Measurements from ENCODE around the gene SV2C.
"Not testable (repeated sequence)": the region's sequence is repeated elsewhere in the genome, so short reads cannot be mapped to it uniquely, and the experiment has no call there.

Gene SV2C

GRCh38 chr5:76082772-76083554 is at the start of gene SV2C:
Gene SV2C (plus strand): TSS chr5:76083383. CDS start chr5:76131751, 48,368 bp downstream.
- no peak for DNase-seq

DNA sequence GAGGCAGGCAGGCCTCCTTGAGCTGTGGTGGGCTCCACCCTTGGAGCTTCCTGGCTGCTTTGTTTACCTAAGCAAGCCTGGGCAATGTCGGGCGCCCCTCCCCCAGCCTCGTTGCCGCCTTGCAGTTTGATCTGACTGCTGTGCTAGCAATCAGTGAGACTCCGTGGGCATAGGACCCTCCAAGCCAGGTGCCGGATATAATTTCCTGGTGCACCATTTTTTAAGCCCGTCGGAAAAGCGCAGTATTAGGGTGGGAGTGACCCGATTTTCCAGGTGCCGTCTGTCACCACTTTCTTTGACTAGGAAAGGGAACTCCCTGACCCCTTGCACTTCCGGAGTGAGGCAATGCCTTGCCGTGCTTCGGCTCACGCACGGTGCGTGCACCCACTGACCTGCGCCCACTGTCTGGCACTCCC is 45.4 kb upstream of the SV2C start:
- not testable (repeated sequence) for DNase-seq

DNA sequence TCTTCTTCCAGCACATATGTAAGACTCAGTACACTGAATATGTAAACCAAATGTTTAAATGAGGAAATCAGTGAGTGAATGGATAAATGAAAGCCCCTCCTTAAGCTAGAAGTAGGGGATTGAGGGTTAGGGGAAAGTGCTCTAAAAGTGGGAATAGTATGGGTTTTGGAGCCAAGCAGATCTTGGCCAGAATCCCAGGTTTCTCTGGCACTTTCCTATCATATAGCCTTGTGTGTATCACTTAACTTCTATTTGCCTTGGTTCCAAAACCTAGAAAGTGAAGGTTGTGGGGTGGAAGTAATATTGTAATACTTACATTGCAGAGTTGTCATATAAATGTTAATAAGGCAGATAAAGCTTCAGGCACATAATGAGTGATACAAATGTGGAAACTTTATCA is 45.0 kb upstream of the SV2C start:
- no peak for DNase-seq

DNA sequence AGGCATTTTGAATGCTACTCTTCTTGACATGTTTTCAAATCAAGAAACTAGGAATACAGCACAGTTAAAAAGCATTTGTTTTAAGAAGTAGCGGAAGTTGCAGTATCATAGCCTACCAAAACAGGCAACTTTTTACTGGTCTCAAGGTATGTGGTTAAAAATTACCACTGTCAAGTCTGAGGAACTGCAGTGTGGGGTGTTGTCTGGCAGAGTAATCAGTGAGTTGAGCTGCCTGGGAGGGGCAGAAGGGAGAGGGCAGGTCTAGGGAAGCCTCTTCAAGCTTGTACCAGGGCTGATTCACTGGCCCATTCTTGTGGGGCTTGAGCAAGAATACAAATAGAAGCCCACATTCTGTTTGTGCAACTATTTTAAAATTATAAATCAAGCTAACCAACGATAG is 42.4 kb upstream of the SV2C start:
- no peak for DNase-seq

- no peak for DNase-seq
These were observed 41.3 kb upstream of the SV2C start for GRCh38 chr5:76041863-76042262.

- no peak for DNase-seq
These were observed 36.4 kb upstream of the SV2C start for GRCh38 chr5:76046741-76047140.

DNA sequence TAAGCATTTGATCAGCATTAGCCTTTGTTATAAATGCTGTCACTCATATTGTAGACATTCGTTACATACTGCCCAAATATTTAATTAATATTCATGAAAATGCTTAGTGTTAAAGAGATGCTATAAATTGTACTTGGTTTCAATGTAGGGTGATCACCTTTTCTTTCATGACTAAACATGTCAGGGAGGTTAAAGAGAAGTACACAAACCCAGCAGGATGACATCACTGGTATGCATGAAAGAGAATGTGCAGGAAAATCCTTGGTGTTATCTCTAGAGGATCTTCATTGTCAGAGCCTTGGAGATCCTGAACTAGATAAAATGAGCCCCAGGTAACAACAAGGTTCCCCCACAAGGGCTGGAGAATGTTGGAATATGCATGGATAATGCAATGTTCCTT is 33.0 kb upstream of the SV2C start:
- no peak for DNase-seq

DNA sequence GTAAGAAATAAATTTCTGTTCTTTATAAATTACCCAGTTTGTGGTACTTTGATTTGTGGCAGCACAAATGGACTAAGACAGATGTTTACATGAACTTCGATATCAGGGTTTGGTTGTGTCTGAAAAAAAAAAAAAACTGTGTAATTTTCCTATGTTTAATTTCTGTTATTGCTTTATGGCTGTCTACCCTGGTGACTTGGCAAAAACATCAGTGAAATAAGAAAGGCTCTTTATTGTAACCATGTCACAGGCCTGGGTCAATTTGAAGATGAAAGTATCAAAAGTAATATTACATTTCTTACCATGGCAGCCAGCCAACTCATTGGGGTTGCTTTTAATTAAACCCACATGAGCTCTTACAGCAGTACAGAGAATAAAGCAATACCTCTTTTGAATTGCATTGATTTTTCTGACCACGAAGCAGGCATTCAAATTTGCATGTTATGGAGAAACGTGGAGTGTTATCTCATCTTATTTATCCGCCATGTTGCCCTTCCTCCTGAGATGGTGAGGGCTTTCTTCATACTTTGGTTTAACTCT is 20.6 kb upstream of the SV2C start:
- no peak for DNase-seq

GRCh38 chr5:76065258-76065657 is 17.9 kb upstream of the SV2C start:
- DNase-seq, result no peak

DNA sequence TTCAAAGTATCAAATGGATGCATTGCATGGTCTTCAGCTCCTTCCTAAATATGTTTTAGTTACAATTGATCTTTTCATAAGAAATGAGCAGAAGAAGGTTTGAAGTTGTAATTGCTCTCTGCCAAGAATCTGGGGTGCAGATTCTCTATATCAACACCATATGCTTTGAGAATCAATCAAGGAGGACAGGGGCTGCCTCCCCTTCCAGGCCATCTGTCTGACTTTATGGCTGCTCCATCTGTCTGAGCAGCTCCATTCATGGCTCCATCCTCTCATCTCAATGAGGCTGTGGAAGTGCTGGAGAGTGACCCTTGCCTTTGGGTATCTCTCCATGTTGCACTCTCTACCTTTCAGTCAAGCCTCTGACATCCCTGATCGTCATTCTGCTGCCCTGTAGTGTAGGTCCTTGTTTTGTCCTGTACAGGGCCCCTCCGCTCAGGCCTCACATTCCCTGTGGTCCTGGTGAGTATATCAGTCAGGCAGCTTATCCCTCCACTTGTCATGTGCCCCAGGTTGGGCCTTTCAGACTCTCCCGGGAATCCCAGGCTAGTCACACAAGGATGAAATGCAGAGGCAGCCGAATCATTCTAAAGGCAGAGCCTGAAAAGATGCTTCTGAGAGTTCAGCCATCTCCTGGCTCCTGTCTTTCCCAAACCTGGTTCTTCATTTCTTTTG is 14.0 kb upstream of the SV2C start:
- no peak for DNase-seq

DNA sequence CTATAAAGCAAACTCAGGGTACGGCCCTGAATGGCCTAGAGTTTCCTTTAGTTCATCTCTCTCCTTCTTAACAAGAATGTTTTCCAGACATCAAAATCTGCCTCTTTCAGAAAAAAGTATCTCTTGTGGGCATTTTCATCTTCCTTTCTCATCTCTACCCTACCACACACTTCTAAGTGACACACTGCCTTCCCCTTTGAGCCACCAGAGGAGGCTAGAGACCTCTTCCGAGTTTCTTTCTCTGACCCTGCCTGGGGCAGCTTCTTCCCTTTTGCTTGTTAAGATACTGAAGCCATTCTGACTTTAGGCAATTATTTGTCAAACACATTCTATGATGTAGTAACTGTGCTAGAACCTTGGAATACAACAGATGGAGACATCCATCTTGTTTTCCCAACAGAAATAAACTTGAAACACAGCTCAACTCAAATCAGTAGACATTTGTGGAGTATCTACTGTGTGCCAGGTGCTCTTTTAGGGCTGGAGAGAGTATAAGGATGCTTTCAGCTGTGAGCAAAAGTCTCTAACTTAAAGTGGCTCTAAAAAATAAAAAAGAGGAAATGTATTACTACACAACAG is 8.6 kb upstream of the SV2C start:
- no peak for DNase-seq

- DNase-seq, result no peak
These were observed 1.1 kb upstream of the SV2C start for GRCh38 chr5:76081811-76082771.

GRCh38 chr5:76083555-76084495 is 642 bp downstream of the SV2C start:
- DNase-seq, result no peak

GRCh38 chr5:76084496-76085242 is 1.5 kb downstream of the SV2C start:
- no peak for DNase-seq

GRCh38 chr5:76085243-76085579 is 2.0 kb downstream of the SV2C start:
- no peak for DNase-seq

GRCh38 chr5:76086095-76086494 is 2.9 kb downstream of the SV2C start:
- no peak for DNase-seq

- not testable (repeated sequence) for DNase-seq
These were observed 6.0 kb downstream of the SV2C start for GRCh38 chr5:76089156-76089555.

DNA sequence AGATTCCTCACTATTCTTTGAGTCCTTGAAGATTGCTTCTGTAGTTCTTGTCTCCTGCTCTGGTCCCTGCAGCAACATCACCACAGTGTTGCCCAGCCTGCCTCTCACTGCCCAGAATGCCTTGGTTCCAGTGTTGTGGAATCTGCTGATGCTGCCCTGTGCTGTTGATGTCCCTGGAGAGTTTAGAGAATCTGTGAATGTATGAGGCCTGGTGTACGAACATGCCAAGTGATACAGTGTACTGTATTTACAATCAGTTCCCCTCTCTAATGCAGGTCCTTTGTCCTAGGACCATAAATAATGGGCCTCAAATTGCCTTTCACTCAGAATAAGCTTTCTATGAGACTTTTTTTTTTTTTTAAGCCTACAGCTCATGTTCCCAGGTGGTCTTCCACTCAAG is 8.2 kb downstream of the SV2C start:
- no peak for DNase-seq

GRCh38 chr5:76099286-76099702 is 16.1 kb downstream of the SV2C start:
- DNase-seq, result no peak

DNA sequence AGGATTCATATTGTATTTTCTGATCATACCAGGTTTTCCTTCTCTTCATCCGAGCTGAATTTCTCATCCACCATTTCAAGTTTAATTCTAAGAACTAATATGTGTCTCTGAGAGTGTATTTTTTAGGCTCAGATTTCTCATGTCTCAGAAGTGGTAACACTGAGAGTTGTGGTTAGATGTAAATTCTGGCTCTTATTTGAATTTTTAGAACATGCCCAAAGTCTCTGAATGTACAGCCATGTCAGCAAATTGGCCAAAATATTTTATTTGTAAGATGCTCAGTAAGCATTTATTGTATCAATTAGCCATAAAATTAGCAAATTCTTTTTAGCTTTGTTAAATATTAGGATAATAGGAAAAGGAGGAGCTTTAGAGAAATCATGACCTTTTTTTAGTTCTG is 16.6 kb downstream of the SV2C start:
- no peak for DNase-seq

- no peak for DNase-seq
These were observed 20.8 kb downstream of the SV2C start for GRCh38 chr5:76104027-76104426.

Measured in SIG-M5 (cell line).